Hematopoietic multipotent progenitor cell treated with erythropoietin and hydrocortisone succinate and interleukin-3 and kit ligand, for 6 days (in vitro differentiated cells): Measurements from ENCODE around the gene ITGBL1.
"Not testable (repeated sequence)": the region's sequence is repeated elsewhere in the genome, so short reads cannot be mapped to it uniquely, and the experiment has no call there.

Experiments used
- DNase-seq: peaks from one replicate; pipeline ENCODE4 v3.0.0-alpha.2; 2015

ITGBL1 gene

DNA sequence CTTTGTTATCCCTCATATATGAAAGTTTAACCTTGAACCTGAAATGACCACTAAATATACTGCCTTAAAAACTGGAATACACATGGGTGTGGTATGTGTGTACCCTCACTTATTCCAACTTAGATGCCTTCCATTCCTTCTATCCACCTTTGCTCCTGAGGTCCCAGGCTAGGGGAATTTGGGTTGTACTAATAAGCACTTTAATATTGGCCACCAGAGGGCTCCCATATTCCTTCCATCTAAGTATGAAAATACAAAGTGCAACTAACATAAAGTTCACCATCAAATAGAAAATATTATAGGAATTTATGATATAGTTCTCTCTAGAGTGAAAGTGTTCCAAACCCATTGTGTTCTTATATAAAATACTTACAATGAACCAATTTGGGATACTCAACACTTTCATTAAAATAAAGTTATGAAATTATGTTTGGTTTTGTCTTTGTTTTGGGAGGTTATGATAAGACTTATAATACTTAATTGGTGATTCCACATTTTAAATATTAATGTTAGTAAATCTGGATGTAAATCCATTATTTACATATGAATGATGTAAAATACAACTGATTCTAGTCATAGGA is 62.3 kb downstream of the ITGBL1 start:
- DNase-seq, result peak; percentile 86

DNA sequence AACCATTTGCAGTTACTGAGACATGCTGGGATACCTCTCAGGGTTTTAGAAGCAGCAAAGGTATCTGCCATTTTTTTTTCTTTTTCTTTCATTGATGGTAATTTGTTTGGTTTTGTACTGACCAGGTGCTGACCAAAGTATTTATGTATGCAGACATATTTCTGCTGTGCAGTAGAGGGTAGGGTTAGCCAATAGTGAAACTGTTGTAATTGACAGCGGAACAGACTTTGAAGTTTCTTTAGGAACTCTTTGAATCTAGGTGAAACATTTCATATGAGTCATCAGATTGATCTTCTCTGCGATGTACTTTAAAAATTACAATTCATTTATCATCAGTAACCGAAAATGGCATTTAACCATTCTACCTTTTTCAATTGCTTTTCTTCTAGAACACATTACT is 63.0 kb downstream of the ITGBL1 start:
- DNase-seq, result no peak

DNA sequence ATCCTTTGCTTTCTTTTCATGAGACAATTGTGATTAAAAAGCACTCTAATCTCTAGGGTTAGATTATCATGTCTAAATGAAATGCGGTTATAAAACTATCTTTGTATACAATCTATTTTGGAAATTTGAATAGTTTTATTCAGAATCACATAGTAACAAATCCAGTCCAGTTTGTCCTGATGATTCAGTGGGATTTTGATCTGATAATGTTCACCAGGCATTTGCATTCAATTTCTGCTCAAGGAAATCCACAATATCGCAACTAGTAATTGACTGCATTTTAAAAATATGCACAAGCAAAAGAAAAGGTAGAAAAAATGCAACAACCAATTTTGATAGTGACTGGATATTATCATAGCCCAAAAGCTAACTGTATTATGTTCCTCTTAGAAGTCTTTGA is 63.8 kb downstream of the ITGBL1 start:
- no peak for DNase-seq

GRCh38 chr13:101520672-101521071 is 68.2 kb downstream of the ITGBL1 start:
- DNase-seq, result peak; percentile 9

- DNase-seq, result no peak
Measured at GRCh38 chr13:101521371-101521770, 68.9 kb downstream of the ITGBL1 start.

DNA sequence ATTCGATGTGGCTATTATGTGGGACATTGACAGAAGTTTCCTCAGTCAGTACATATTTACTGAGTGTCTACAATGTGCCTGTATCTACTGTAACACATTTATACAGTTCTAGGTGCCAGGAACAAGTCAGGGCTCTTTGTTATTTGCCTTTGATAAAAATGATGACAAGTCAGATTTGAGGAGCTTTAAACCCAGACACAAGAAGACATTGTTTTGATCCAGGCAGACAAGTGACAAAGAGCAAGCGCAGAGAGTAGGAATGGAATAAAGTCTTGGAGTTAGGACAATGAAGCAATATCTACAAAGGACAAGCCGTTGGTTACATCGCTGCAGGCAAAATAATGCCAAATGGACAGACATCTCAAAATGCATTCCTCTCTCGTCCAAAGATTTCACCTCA is 70.1 kb downstream of the ITGBL1 start:
- DNase-seq, result no peak

- DNase-seq, result no peak
Measured at GRCh38 chr13:101523154-101524131, 71.0 kb downstream of the ITGBL1 start.

DNA sequence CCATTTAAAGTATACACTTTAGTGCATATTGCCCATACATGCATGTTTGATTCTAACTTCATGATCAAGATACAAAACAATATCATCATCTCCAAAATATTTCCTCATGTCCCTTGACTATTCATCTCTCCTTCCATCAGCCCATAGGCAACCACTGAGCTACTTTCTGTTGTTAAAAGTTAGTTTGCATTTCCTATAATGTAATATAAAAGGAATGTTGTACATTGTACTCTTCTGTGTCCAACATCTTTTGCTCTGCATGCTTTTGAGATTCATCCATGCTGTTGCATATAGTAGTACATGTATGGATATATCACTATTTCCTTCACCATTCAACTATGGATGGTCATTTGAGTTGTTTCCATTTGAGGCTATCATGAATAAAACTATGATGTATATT is 74.7 kb downstream of the ITGBL1 start:
- DNase-seq, result no peak

- peak; percentile 35 for DNase-seq
Measured at GRCh38 chr13:101529422-101529821, 76.9 kb downstream of the ITGBL1 start.

GRCh38 chr13:101530293-101530692 is 77.8 kb downstream of the ITGBL1 start:
- DNase-seq, result no peak

DNA sequence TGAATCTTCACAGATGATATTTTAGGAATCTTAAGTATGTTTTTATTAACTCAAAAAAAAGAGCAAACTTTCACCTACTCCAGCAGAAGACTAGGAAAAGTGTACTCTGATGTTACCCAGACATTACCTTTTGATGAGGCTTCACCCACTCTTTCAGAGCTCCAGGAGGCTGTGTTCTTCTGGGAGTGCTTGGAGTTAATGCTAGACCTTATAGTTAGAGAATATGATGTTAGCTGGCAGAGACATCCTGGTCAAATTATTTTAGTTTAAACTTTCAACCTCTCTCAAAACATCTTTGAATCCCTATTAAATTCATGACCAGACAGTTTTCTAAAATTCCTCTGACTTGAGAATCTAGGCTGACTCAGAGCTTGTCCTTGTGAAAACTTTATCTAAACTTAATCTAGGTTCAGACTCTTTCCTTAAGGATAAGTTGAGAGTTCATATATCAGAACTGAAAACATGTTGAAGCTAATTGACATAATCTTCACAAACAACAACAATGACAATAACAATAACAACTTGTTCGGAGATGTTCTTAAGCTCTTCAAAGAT is 82.8 kb downstream of the ITGBL1 start:
- DNase-seq, result no peak

GRCh38 chr13:101536079-101536478 is 83.6 kb downstream of the ITGBL1 start:
- DNase-seq, result no peak

GRCh38 chr13:101544544-101544943 is 92.1 kb downstream of the ITGBL1 start:
- not testable (repeated sequence) for DNase-seq

GRCh38 chr13:101544979-101545378 is 92.5 kb downstream of the ITGBL1 start:
- DNase-seq, result no peak

- DNase-seq, result no peak
Measured at GRCh38 chr13:101545521-101545920, 93.0 kb downstream of the ITGBL1 start.

- DNase-seq, result no peak
Measured at GRCh38 chr13:101552286-101552685, 99.8 kb downstream of the ITGBL1 start.

- DNase-seq, result no peak
Measured at GRCh38 chr13:101552786-101553185, 100.3 kb downstream of the ITGBL1 start.

DNA sequence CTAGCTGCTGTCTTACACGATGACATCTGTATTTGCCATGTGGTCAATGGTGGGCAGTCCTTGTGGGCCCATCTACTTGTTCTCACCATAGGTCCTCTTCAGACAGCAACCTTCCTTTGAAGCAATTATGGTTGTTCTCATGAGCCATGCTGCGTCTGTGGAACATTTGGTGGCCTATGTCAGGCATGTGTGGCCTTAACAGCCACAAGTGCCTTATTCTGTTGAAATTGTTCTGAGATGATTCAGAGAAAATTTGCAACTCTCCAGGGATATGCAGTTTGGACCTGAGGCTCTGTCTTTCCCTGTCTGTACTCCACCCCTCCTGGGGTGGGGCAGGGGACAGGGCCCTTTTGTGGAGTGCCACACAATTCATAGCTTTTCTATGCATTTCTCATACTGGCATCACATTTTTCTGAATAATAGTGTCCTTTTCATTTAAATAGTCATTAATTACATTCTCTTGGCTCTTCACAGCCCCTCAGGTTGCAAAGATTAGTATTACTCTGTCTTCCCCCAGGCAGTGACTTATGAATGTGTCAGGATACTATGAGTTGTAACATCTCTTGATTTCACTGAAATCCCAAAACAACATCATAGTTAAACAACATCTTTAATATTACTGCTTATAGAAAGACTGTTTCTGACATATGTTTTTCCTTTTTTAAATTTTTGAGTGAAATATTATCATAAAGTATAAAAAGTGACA is 102.1 kb downstream of the ITGBL1 start:
- DNase-seq, result no peak

DNA sequence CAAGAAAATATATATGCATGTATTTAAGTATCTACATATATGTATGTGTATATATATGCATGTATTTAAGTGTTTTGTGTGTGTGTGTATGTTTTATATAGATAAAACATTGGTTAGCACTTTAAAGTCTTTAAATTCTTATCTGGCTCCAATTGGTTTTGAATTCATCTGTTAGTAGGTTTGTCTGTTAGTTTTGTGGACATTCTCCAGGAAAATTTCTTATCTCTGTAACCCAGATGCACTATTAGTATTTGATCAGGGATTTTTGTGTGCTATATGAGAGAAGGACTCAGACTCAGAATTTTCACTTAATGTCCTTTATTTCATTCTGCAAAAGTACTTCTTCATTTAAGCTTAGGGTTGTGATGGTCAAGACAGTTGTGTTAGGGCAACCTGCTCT is 103.1 kb downstream of the ITGBL1 start:
- peak; percentile 85 for DNase-seq

DNA sequence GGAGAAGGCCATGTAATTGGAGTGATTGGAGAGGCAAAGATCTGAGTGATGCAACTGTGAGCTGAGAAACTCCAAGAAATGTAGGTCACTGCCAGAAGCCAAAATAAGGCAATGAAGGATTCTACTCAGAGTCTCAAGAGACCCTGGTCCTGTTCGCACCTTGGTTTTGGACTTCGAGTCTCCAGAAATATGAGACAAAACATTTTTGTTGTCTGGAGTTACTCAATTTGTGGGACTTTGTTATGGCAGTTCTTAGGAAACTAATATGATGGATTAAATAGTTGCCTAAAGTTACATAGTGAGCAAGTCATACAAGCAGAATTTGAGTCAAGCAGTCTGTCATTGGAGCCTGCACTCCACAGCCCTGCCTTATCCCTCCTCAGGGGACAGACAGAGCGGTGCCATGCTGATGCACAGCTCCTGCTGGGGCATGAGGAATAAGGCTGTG is 104.2 kb downstream of the ITGBL1 start:
- no peak for DNase-seq

GRCh38 chr13:101565317-101565716 is 112.8 kb downstream of the ITGBL1 start:
- DNase-seq, result no peak

- no peak for DNase-seq
Measured at GRCh38 chr13:101567841-101568240, 115.4 kb downstream of the ITGBL1 start.

GRCh38 chr13:101569807-101570206 is 117.3 kb downstream of the ITGBL1 start:
- DNase-seq, result no peak
